Suppressor macrophage treated with lipopolysaccharide for 4 hours (primary cell): ENCODE data around the gene LCN15.

Experiments
- DNase-seq: peaks from one replicate; pipeline ENCODE4 v3.0.0-alpha.2; 2020

The LCN15 gene

GRCh38 chr9:136754059-136754572 is 10.2 kb downstream of the LCN15 start:
- DNase-seq, result no peak

GRCh38 chr9:136753371-136754058 is 10.8 kb downstream of the LCN15 start:
- no peak for DNase-seq

- DNase-seq, result no peak
Observed at GRCh38 chr9:136751814-136752213, 12.5 kb downstream of the LCN15 start.

- DNase-seq, result no peak
Observed at GRCh38 chr9:136751244-136751643, 13.1 kb downstream of the LCN15 start.

- no peak for DNase-seq
Observed at GRCh38 chr9:136750526-136750925, 13.8 kb downstream of the LCN15 start.

GRCh38 chr9:136748666-136749611 is 15.4 kb downstream of the LCN15 start:
- DNase-seq, result no peak

- DNase-seq, result no peak
Observed at GRCh38 chr9:136748201-136748600, 16.1 kb downstream of the LCN15 start, which contains the start of gene LCN6. Gene LCN6 (minus strand): TSS chr9:136748525. CDS start chr9:136748483, 42 bp downstream.

- DNase-seq, result no peak
Observed at GRCh38 chr9:136747161-136748060, 16.9 kb downstream of the LCN15 start.

- DNase-seq, result no peak
Observed at GRCh38 chr9:136746621-136747020, 17.7 kb downstream of the LCN15 start.

- no peak for DNase-seq
Observed at GRCh38 chr9:136746155-136746490, 18.2 kb downstream of the LCN15 start.

- DNase-seq, result no peak
Observed at GRCh38 chr9:136745389-136746154, 18.7 kb downstream of the LCN15 start.

- no peak for DNase-seq
Observed at GRCh38 chr9:136744773-136745172, 19.5 kb downstream of the LCN15 start.

GRCh38 chr9:136743639-136744211 is 20.6 kb downstream of the LCN15 start:
- no peak for DNase-seq

- DNase-seq, result no peak
Observed at GRCh38 chr9:136742591-136743391, 21.5 kb downstream of the LCN15 start, which contains the start of gene LCN10. Gene LCN10 (minus strand): TSS chr9:136742940. CDS start chr9:136742903, 37 bp downstream.

- DNase-seq, result peak; percentile 31
Observed at GRCh38 chr9:136741883-136742571, 22.3 kb downstream of the LCN15 start.

- no peak for DNase-seq
Observed at GRCh38 chr9:136740971-136741882, 23.1 kb downstream of the LCN15 start.

GRCh38 chr9:136740491-136740890 is 23.8 kb downstream of the LCN15 start:
- no peak for DNase-seq

GRCh38 chr9:136740069-136740468 is 24.2 kb downstream of the LCN15 start:
- no peak for DNase-seq

GRCh38 chr9:136739509-136739908 is 24.8 kb downstream of the LCN15 start:
- DNase-seq, result no peak
